SK-N-SH (cell line): ENCODE measurements around the gene SMIM32.

Source experiments
- CTCF ChIP-seq: fragments of 200-600 bp; sonication (generic); IDR thresholded peaks from 2 replicates; pipeline ENCODE4 v1.6.1; 2017; ENCODE audit warnings: antibody characterized with exemption, mild to moderate bottlenecking, moderate library complexity
- EZH2phosphoT487 ChIP-seq: fragments of 200-600 bp; sonication (generic); IDR thresholded peaks from 2 replicates; pipeline ENCODE4 v1.6.1; 2017; ENCODE audit warnings: low read depth, mixed run types, mild to moderate bottlenecking, antibody characterized with exemption, moderate library complexity, borderline replicate concordance
- NRF1 ChIP-seq: IDR thresholded peaks from 2 replicates; pipeline ENCODE4 v1.6.1; 2012; ENCODE audit warnings: low read depth, mild to moderate bottlenecking, low read length
- YY1 ChIP-seq: IDR thresholded peaks from 2 replicates; pipeline ENCODE4 v1.4.0; 2012; ENCODE audit warnings: low read depth, mild to moderate bottlenecking

- peak; percentile 94 for TF ChIP-seq CTCF
- TF ChIP-seq EZH2phosphoT487, result no peak
- no peak for TF ChIP-seq NRF1
- no peak for TF ChIP-seq YY1
Measured at GRCh38 chr5:136212252-136212721, 19.3 kb upstream of the SMIM32 start.
